HG02588 (cell line): Measurements from ENCODE around the gene COL2A1.

ENCODE experiments used
- ATAC-seq: cut with Tn5 transposase; IDR thresholded peaks from one replicate; pipeline ENCODE4 v1.9.1; 2021; ENCODE audit warnings: mild to moderate bottlenecking, moderate library complexity; ENCODE audit not compliant: unreplicated experiment

COL2A1 gene

GRCh38 chr12:47949441-47950341 is 54.6 kb downstream of the COL2A1 start:
- peak; percentile 54 for ATAC-seq

- ATAC-seq, result no peak
Observed at GRCh38 chr12:47947341-47947740, 56.9 kb downstream of the COL2A1 start.

DNA sequence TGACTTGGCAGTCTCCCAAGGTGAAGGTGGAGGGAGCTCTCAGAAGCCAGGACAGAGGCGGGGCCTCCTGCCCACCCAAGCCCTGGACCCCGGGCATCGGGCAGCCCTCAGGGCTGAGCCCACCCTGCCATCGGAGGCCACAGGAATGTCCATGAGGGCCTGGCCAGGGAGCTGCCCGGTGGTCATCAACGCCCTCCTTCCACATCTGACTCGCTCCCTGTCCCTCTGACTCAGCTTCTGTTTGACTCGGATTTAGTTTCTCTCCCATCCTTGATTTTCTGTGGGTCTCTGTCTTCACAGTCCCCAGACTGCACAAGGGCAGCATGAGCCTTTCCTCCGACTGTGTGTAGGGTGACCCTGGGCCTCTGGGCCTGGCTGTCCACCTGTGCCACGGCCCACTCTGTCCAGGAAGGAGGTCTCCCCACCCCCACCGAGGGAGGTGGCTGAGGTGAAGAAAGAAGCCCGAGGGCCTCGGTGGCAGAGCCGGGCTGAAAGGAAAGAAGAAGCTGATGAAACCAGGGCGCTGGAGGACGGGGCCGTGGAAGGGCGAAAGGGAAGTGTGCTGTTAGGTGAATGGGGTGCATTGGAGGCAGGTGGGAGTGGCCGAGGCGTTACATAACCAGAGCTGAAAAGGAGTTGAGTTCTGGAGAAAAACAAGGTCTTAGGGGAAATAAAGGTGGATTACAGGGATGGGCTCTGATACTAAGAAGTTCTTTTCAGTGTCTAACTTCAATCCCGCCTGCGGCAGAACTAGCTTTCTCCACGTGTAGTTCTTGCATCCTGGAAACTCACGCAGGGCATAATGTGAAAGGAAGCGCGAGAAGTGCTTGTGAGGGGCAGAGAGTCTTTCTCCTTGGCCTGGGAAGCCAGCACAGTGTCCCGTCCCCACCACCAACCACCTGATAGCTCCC is 57.6 kb downstream of the COL2A1 start:
- no peak for ATAC-seq

GRCh38 chr12:47945341-47945728 is 58.9 kb downstream of the COL2A1 start:
- no peak for ATAC-seq

GRCh38 chr12:47944685-47945340 is 59.5 kb downstream of the COL2A1 start:
- no peak for ATAC-seq

DNA sequence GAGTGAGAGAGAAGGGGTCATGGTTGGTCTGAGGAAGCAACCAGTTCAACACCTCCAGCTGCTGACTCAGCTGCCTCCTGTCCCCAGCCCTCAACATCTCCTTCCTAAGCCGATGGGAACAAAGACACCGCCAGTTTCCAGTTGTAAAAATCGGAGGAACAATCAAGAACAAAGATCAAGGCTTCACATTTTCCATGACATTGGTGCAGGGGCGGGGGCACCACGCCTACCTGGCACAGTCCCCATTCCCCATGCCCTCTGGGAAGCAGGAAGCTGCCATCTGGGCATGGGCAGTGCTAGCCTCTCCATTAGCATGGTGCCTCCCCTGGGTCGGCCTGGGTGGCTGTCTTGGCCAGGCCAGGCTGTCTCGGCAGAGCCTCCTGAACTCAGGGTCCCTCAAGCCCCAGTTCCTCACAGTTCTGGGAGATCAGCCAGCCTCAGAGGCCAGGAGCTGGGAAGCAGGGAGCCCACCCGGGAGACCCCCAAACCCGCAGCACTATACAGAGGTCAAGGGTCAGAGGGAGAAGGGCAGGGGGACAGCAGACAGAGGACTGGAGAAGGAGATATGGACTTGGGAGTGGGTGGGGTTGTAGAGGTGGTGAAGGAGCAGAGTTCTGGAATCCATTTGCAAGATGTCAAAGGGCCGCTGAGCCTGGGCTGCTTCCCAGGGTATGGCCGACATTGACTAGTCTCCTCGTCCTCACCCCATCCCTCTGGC is 60.5 kb downstream of the COL2A1 start:
- no peak for ATAC-seq

- ATAC-seq, result no peak
Observed at GRCh38 chr12:47942614-47943225, 61.6 kb downstream of the COL2A1 start.

- ATAC-seq, result no peak
Observed at GRCh38 chr12:47941871-47942613, 62.2 kb downstream of the COL2A1 start.

- ATAC-seq, result no peak
Observed at GRCh38 chr12:47941475-47941780, 62.8 kb downstream of the COL2A1 start.

DNA sequence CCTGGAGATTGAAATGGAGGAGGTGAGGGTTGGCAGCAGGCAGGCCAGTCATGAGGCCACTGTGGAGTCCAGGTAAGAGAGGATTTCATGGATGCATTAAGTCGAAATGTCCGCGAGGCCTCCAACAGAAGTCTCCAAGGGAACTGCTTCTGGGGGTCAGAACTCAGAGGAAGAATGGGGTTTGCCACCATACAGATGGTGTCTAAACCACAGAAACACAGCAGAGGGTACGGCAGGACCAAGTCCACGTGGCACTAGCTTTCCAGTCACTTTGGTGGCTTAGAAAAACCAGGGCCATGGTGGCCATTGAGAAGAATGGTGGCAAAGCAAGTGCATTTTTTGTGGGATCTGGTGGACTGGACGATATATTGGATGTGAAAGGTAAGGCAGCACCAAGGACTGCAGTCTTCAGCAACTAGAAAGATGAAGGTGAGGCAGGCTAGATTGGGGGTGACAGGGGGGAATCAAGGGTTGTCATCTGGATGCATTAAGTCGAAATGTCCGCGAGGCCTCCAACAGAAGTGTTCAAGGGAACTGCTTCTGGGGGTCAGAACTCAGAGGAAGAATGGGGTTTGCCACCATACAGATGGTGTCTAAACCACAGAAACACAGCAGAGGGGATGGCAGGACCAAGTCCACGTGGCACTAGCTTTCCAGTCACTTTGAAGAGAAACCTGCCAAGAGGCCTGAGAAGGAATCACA is 63.4 kb downstream of the COL2A1 start:
- ATAC-seq, result no peak

DNA sequence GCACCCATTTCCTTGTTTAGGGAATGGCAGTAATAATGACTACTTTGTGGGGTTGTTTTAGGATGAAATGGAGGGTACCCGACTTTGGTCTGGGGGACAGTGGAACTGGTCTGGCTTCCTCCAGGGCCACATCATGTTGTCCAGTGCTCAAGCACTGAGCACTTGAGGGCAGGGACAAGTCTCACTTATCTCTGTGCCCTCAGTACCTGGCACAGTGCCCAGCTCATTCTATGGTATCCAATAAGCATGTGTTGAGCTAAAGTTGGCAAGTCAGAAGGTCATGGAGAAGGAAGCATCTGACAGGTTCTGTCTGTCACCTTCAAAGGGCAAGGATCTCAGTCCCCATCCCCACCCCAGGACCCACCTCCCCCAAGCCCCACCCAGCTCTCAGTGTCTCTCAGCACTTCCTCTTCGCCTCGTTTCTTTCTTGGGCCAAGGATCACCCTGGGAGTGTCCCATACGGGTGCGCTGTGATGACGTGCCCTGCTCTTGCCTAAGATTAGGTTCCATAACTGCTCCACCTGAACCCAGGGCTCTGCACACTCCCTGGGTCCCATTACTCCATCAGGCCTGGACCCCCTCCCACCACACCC is 65.2 kb downstream of the COL2A1 start:
- ATAC-seq, result no peak

- ATAC-seq, result no peak
Observed at GRCh38 chr12:47938594-47938993, 65.7 kb downstream of the COL2A1 start.

DNA sequence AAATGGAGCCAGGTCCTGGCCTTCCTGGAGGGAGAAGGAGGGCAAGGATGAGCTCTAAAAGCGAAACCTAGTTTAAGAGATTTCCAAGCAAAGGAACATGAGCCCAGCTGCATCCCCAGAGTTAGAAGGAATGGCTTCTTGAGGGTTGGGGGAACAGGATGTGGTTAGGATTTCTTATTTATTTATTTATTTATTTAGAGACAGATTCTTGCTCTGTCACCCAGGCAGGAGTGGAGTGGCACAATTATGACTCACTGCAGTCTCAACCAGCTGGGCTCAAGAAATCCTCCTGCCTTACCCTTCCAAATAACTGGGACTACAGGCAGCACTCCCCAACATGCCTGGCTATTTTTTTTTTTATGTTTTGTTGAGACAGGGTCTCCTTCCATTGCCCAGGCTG is 66.2 kb downstream of the COL2A1 start:
- ATAC-seq, result no peak

GRCh38 chr12:47935184-47935583 is 69.1 kb downstream of the COL2A1 start:
- no peak for ATAC-seq

DNA sequence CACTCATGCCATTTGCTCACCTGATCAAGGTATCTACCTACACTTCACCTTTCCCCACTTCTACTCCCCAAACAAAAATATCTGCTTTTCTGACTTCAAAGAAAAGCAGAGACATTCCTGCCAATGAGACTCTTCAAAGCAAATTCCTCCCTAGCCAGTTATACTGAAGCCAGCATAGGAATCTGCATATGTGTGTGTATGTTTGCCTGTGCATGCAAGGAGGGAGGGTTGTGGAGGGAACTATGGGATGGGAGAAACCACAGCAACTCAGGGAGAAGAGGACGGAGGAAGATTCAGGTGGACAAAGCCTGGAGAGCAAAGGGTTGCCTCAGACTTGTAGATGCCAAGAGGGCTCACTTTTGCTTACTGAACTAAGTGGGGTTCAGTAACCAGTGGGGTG is 73.1 kb downstream of the COL2A1 start:
- no peak for ATAC-seq

DNA sequence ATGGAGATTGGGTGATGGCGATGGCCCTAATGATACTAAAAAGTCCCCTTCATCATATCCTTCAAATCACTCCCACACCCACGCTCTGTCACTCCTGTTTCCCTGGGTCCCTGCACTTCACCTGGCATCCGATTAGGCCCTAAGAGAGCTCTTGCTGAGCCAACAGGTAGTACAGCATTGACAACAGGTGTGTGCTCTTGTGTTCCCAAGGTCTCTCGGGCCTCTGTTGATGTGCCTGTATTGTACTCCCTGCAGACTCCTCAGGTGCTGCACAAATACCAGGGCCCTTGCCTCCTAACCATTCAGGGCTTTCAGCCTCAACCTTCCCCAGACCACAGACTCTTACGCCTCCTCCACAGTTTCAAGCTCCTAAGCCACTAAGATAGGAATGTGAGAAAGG is 73.6 kb downstream of the COL2A1 start:
- ATAC-seq, result no peak

- ATAC-seq, result no peak
Observed at GRCh38 chr12:47927346-47927745, 76.9 kb downstream of the COL2A1 start.
